Measurements from ENCODE around the gene RALGPS1. TPM values are rescaled to one million over a fixed set of nuclear protein-coding genes. Genes with fewer than 3 reads are reported as not detected.

Gene RALGPS1
- total and polyA plus RNA-seq, 2 of the 13 experiments (the other 11 are each of a cell fraction or from before 2014, with no cell fraction given) = 3.7 to 6.5 TPM

DNA sequence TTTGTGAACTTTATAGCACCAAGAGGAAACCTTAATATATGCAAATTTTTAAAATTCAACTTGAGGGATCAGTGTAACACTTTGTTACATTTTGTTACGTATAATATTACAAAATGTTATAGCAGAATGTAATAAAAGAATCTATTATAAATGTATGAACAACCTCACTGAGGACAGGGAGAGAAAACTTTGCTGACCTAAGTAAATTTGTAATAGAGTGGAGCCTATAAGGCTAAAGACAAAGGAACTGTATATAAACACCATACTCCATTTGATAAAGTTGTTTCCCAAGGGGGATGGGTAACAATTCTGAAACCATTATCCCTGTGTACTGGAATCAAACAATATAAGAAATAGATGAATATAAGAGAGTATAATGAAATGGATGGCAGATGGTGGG is 130.6 kb downstream of the RALGPS1 start:
- WGBS (ENCODE audit: low lambda C conversion rate) = 98% methylated on average over 1 of the region's 1 CpG
- Histone ChIP-seq H3K27ac (ENCODE audit: extremely low read length, insufficient read depth, low read length) (no peak overlapping the region), H3K9me3 (ENCODE audit: low read length) (no peaks in the 10 kb centered on the region), H3K4me2 (ENCODE audit: low read depth, low read length) (no peak overlapping the region), H2AFZ (ENCODE audit: low read length) (no peak overlapping the region), H3K4me3 (replicated peaks in 1 of 3; ENCODE audit: insufficient read depth in 1 of 3, low read depth in 2 of 3, low read length in 3 of 3) (no peak overlapping the region), H3K79me2 (ENCODE audit: insufficient read depth, low read length) (no peaks in the 10 kb centered on the region), H3K27me3 (ENCODE audit: control insufficient read depth in 1 of 2, insufficient read depth in 2 of 2, low read length in 2 of 2) (no peaks in the 10 kb centered on the region), H3K9ac (ENCODE audit: insufficient read depth, low read depth, low read length) (no peak overlapping the region), H3K36me3 (replicated peaks in 1 of 2; ENCODE audit: control insufficient read depth in 1 of 2, insufficient read depth in 2 of 2, low read length in 2 of 2) (no peaks in the 10 kb centered on the region), H3K4me1 (ENCODE audit: insufficient read depth, low read length) (no peaks in the 10 kb centered on the region), H4K20me1 (ENCODE audit: insufficient read depth, low read length) (no peaks in the 10 kb centered on the region)
- in situ Hi-C loops (cut with HindIII; ENCODE audit: extremely low pct_ligation_motif_present, low pct_unique_long_range_greater_than_20kb) = no loop called here
- BruUV-seq (replicated peaks) = no TSS peak
- TF ChIP-seq ZFYVE20 (CRISPR knock-in tag; IDR thresholded peaks at IDR 0.05; ENCODE audit: borderline replicate concordance, low read depth) (no peak), MTF2 (CRISPR knock-in tag; IDR thresholded peaks at IDR 0.05; ENCODE audit: borderline replicate concordance) (no peak), MAFF (IDR thresholded peaks at IDR 0.05; ENCODE audit: low read depth, low read length) (peak; percentile 57; the same call in 1 of the 2 replicates), MAFK (conservative IDR thresholded peaks at IDR 0.05 in 1 of 2, IDR thresholded peaks at IDR 0.05 in 1 of 2; ENCODE audit: low read length in 2 of 2) (peak; percentile 53 to 84; a peak in 3 of 4 replicates), ZNF354B (CRISPR knock-in tag; IDR thresholded peaks at IDR 0.05) (no peak), ZNF10 (CRISPR knock-in tag; IDR thresholded peaks at IDR 0.05; ENCODE audit: borderline replicate concordance, low read depth) (no peak)
- TF ChIP-seq, protein P1, sequence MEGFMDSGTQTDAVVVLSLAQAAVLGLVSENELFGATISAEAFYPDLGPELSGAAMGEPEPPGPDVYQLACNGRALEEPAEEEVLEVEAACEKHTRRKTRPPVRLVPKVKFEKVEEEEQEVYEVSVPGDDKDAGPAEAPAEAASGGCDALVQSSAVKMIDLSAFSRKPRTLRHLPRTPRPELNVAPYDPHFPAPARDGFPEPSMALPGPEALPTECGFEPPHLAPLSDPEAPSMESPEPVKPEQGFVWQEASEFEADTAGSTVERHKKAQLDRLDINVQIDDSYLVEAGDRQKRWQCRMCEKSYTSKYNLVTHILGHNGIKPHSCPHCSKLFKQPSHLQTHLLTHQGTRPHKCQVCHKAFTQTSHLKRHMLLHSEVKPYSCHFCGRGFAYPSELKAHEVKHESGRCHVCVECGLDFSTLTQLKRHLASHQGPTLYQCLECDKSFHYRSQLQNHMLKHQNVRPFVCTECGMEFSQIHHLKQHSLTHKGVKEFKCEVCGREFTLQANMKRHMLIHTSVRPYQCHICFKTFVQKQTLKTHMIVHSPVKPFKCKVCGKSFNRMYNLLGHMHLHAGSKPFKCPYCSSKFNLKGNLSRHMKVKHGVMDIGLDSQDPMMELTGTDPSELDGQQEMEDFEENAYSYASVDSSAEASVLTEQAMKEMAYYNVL (CRISPR knock-in tag; IDR thresholded peaks at IDR 0.05; ENCODE audit: borderline replicate concordance) = no peak
- FAIRE-seq (no peak), DNase-seq (ENCODE audit: low spot score) (no peak), ATAC-seq (no peak)
- intact Hi-C loops (cut with micrococcal nuclease; ENCODE audit: unreplicated experiment) = no loop called here
- CTCF ChIA-PET (ENCODE audit: low intra/inter-chr PET ratio, low total read pairs) = no interaction called here
- POLR2A ChIA-PET = no interaction called here

- Histone ChIP-seq H3K4me3 (replicated peaks in 1 of 3; ENCODE audit: insufficient read depth in 1 of 3, low read depth in 2 of 3, low read length in 3 of 3) (no peak overlapping the region), H2AFZ (ENCODE audit: low read length) (no peak overlapping the region), H3K27ac (ENCODE audit: extremely low read length, insufficient read depth, low read length) (no peak overlapping the region), H4K20me1 (ENCODE audit: insufficient read depth, low read length) (no peaks in the 10 kb centered on the region), H3K4me1 (ENCODE audit: insufficient read depth, low read length) (no peaks in the 10 kb centered on the region), H3K79me2 (ENCODE audit: insufficient read depth, low read length) (no peaks in the 10 kb centered on the region), H3K36me3 (replicated peaks in 1 of 2; ENCODE audit: control insufficient read depth in 1 of 2, insufficient read depth in 2 of 2, low read length in 2 of 2) (no peaks in the 10 kb centered on the region), H3K9ac (ENCODE audit: insufficient read depth, low read depth, low read length) (no peak overlapping the region), H3K4me2 (ENCODE audit: low read depth, low read length) (no peak overlapping the region), H3K9me3 (ENCODE audit: low read length) (no peaks in the 10 kb centered on the region), H3K27me3 (ENCODE audit: control insufficient read depth in 1 of 2, insufficient read depth in 2 of 2, low read length in 2 of 2) (no peaks in the 10 kb centered on the region)
- 88% methylated on average over 3 of the region's 3 CpGs for WGBS (ENCODE audit: low lambda C conversion rate)
- no peak for TF ChIP-seq RARG (CRISPR knock-in tag; IDR thresholded peaks at IDR 0.05; ENCODE audit: low read depth)
- in situ Hi-C loops (cut with HindIII; ENCODE audit: extremely low pct_ligation_motif_present, low pct_unique_long_range_greater_than_20kb) = no loop called here
- no TSS peak for BruUV-seq (replicated peaks)
- POLR2A ChIA-PET = no interaction called here
- FAIRE-seq (no peak), DNase-seq (ENCODE audit: low spot score) (no peak), ATAC-seq (no peak)
- intact Hi-C loops (cut with micrococcal nuclease; ENCODE audit: unreplicated experiment) = no loop called here
- CTCF ChIA-PET (ENCODE audit: low intra/inter-chr PET ratio, low total read pairs) = no interaction called here
Measured at GRCh38 chr9:127047971-127048370, 133.4 kb downstream of the RALGPS1 start.

Measured in HepG2 (cell line).